Erythroblast (primary cell): ENCODE results near the gene CBLB.

Experiments
- DNase-seq, 2 experiments: peaks; one replicate each; lab custom pipeline; 2025; lab: John Stamatoyannopoulos, UW
- GATA1 ChIP-seq: IDR thresholded peaks from 2 replicates; pipeline ENCODE4 v1.6.1; 2011; ENCODE audit warnings: low read depth, mild to moderate bottlenecking, control low read depth, low read length, moderate library complexity
- POLR2A ChIP-seq: IDR thresholded peaks from 2 replicates; pipeline ENCODE4 v1.6.1; 2011; ENCODE audit warnings: mild to moderate bottlenecking, low read length

The CBLB gene

DNA sequence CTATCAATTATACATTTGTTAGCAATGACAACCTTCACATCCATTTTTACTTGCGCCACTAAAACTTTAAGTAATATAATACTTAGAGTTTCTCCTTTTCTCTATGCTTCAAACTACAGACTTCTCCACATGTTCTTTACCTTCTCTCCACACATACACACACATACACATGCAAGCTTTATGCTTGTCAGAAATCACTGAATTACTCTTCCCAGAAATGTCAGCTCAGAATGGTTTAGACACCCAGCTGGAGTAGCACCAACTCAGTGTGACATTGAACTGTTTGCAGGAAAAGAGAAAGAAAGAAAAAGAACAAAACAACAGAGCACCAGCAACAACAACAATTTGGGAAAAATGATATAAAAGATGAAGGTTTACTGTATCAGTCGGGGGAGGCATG is 20.9 kb downstream of the CBLB start:
- DNase-seq: no peak
- no peak for TF ChIP-seq POLR2A
- no peak for TF ChIP-seq GATA1

DNA sequence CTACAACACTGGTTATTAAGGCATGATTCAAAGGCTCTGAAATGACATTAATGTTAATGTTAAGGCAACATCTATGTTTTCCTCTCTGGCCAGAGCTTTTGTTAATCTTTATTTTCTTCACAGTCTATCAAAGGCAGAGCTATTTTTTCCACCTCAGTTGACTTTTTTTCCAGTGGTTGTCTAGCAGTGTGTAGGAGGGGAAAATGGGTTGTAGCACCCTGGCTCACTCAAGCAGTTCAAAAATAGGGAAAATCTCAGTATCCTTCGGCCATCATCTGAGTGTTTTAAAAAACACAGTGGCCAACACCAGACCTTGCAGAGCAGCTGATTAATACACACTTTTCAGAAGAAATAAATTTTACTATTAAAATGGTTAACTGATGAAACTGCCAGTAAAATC is 21.4 kb downstream of the CBLB start:
- DNase-seq: no peak
- no peak for TF ChIP-seq GATA1
- TF ChIP-seq POLR2A: no peak

DNA sequence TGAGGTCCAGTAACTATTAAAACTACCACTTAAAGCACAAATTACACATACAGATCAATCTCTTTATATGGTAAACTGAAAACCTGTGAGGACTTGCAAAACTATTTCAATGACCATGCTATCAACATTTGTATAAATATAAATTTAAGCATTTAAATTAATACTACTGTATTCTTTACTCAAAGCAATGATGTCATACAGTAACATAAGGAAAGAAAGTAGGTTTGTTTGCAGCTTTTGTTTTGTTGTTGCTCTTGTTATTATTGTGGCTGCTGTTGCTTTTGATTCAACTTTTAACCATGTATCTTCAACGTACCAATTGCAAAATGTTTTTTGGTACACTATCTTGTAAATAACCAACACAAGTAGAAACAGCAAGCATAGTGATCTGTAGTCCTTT is 22.0 kb downstream of the CBLB start:
- TF ChIP-seq POLR2A (no peak), GATA1 (no peak)
- DNase-seq: no peak

DNA sequence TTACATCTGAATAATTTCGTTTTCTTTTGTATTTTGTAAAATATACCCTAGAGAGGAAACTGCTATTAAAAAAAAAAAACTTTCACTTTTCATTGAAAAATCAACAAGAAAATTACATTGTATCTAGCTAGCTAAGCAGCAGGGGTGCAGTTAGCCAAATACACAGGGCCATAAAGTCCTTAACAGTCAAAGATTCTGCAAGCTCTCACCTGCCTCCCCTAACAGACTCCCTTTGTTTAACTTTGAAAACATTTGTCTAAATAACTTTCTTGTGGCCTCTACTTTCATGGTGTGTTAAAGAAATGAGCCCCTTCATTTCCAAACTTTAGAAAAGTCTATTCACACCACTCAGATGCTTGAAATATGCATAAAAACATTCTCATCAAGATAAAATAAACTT is 23.3 kb downstream of the CBLB start:
- TF ChIP-seq POLR2A (no peak), GATA1 (no peak)
- DNase-seq: no peak

DNA sequence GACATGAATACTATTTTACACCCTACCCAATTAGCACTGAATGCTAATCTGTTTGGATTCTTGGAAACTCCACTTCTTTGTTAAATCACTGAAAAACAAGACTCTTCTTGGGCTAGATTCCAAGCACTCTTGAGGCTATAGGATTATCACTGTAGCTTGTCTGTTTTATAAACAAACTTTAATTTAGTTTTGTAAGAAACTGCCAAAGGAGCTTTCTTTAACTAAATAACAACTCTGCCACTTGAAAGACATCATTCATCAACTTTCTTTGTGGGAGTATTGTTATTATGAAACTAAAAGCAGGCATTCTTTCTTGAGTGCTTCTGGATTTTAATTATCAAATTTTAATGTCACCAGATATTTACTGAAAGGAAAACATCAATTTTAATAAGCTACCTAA is 24.1 kb downstream of the CBLB start:
- no peak for TF ChIP-seq GATA1
- no peak for DNase-seq

DNA sequence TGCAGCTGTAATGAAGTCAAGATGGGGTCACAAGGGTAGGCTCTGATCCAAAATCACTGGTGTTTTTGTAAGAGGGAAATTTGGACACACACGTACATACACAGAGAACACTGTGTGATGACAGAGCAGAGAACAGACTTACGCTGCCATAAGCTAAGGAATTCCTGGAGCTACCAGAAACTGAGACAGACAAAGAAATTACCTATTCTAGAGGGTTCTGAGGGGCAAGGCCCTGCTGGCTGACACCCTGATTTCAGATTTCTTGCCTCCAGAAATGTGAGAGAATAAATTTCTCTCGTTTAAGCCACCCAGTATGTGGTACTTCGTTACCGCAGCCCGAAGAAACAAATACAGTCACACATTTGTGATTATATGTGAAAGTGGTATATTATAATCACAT is 24.8 kb downstream of the CBLB start:
- DNase-seq: no peak
- TF ChIP-seq POLR2A: no peak

DNA sequence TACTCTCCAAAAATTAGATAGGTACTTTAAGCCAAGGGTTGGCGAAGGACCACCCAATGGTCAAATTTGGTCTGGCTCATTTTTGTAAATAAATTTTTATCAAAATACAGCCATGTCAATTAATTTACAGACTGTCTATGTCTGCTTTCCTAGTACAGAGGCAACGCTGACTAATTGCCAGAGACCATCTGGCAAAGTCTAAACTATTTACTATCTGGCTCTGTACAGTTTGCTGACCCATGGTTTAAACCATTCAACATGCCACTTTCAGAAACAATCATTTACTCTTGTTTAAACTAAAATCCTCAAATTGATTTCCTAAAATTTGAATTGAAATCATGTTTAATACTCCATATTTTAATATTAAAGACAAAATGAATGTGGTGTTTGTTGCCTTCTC is 25.9 kb downstream of the CBLB start:
- TF ChIP-seq POLR2A (no peak), GATA1 (no peak)
- no peak for DNase-seq

DNA sequence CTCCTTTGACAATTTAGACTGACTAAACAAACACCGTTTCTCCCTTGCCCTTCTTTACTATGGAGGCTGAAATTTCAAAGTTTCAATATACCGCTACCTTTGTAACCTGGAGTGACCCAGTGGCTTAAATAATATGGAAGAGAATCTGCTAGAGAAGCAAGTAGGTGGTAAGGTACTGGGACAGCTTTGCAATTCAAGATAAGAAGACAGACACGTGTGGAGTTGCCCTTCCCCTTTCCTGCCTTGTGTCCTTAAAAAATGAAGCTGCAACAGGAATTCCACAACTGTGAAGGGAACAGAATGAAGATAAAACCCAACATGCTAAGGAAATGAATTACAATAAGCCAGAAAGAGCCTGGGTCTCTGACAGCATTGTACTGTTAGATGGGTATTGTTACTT is 26.4 kb downstream of the CBLB start:
- DNase-seq: no peak
- TF ChIP-seq GATA1 (no peak), POLR2A (no peak)

DNA sequence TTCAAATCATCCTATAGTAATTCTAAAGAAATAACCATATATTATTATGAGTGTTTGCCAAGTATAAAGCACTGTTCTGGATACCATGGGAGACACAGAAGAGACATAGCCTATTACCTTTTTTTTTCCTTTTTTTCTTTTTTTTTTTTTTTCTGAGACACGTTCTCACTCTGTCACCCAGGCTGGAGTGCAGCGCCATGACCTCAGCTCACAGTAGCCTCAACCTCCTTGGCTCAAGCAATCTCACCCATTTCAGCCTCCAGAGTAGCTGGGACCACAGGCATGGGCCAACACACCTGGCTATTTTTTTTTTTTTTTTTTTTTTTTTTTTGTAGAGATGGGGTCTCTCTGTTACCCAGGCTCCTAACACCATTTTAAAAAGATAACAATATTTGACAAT is 30.9 kb downstream of the CBLB start:
- DNase-seq: no peak
- TF ChIP-seq GATA1: no peak
- no peak for TF ChIP-seq POLR2A

DNA sequence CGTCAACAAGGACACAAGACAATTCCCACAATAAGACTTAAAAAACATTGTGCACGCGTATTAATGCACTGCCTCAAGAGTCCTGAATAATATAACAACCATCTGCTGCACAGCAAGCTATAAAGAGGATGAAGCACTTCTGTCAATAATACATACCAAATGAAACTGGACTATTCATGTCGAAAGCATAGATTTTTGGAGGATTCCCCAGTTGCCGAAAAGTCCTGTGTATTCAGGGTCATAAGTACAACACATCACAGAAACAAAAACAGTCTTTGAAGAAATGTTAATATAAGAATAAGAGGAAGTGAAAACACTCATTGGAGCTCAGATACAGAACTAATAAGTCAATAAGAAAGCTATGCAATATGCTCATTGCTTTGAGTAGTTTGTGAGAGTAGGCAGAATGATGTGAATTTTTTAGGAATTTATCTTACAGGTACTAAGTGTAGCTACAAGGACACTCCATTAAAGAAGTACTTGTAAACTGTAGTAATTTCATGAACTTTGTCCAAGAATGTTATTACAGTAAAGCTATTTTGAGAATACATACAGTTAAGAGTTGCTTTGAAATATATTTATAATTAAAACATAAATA is 31.6 kb downstream of the CBLB start:
- TF ChIP-seq GATA1: no peak
- no peak for TF ChIP-seq POLR2A
- no peak for DNase-seq

DNA sequence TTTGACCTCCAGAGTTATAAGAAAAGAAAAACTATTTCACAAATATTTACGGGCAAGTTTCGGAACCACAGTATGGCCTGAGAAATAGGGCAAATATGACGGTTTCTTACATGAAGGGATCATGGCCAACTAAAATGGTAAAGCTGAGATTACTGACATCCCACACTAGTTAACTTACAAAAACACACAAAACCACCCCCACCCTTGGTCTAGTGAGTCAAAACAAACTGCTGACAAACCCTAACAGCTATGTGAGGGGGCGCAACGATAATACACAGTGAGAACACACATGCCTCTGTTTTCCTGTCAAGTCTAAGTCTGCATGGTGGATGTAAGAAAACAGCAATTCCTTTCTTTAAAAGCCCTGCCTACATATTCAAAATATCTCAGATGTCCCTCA is 32.3 kb downstream of the CBLB start:
- TF ChIP-seq GATA1 (no peak), POLR2A (no peak)
- no peak for DNase-seq

DNA sequence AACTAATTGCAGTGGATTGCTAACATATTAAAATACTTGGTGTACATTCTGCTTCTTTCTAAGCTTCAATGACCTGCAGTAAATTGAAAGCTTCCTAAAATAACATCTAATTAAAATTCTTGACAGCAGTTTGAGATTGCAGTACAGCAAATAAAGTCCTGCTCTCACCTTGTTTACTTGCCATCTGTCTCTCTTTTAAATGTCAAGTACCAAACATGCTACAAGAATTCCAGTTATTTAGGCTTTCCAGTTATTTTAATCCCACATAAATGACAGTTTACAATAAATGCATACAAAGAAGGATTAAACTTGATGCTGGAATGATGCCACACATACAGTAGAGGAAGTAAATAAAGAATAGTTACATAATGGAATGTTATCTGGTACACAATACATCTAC is 33.2 kb downstream of the CBLB start:
- no peak for DNase-seq
- TF ChIP-seq GATA1: no peak
- TF ChIP-seq POLR2A: no peak

DNA sequence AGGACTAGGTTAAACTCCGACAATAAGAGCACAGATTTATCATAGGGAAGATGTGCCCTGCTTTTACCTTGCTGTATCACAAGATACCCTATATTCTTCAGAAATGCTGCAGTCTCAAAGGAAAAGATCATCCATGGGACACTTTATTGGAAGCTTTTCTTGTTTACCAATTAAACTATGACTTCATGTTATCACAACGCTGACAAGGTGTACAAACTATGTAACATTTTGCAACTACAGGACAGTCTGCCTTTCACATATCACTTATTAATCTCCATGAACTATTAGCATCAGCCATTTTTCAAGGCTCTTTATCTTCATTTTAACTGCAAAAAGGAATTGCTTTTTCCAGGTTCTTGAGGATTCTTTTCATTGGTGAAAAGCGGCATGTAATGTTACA is 34.0 kb downstream of the CBLB start:
- TF ChIP-seq GATA1 (no peak), POLR2A (no peak)
- no peak for DNase-seq

DNA sequence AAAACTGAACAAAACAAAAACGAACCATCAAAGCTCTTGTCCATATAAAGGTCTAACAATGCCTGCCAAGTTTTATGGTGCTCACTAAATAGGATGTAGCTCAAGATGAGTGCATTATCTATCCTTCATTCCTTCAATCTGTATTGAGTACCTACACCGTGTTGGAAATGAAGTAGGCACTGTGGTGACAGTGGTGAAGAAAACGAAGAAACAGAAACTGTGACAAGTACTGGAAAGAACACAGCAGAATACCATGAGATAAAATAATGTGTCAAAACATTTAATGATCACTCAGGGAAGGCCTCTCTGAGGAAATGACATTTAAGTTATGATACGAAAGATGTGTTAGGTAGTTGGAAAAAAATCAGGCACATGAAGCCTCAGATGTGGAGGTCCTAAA is 36.2 kb downstream of the CBLB start:
- TF ChIP-seq GATA1 (no peak), POLR2A (no peak)
- DNase-seq: no peak

DNA sequence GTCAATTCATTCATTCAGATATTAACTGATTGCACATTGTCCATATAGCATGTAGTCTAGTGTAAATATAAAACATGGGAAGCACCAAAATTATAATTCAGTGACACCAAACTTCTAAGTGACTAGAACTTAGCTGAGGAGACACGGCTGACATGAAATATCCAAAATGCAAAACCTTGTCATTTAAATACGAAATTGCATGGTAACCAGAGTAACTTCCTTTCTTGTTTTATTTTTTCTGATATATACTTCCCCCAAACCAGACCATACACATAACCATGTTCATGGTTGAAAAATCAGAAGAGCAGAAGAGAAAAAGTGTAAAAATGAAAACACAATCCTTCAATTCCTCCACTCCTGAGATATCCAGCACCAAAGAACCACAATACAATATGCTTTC is 38.0 kb downstream of the CBLB start:
- no peak for DNase-seq
- no peak for TF ChIP-seq POLR2A
- no peak for TF ChIP-seq GATA1

DNA sequence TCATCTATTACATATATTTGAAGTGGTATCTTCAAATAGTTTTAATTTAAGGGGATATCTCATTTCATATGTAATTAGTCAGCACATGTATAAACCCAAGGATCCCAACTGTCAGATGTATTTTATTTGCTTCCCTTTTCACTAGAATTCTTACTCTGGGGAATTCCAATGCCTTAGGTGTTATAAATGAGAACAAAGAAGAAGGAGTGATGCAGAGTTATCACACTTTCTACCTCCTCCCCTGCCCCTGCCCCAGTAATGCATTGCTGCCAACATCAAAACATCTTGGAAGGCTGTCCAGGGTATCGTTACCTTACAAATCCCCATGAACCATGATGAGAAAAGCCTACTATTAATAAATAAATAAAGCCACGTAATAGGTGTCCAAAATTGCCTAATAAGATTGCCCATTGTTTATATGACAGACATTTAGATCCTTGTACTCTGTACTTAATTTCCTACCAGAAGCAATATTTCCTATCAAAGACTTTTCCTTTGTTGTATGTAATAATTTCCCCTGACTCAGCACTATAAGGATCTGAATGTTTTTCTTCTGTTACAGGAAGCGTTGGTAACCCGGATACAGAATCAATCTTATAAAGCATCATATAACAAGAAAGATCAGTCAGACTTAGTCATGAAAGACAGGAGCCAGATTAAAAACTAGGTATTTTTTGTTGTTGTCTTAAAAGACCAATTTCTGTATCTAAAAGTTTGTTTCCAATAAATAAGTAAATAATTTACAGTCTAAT is 38.8 kb downstream of the CBLB start:
- DNase-seq: no peak
- TF ChIP-seq POLR2A (no peak), GATA1 (no peak)
